ENCODE measurements around the gene FCER2.

Gene FCER2

GRCh38 chr19:7657131-7657751, 44.7 kb downstream of the FCER2 start:
- Histone ChIP-seq H3K9me2 (replicated peaks; ENCODE audit: insufficient read depth, low read length) (no peaks in the 10 kb centered on the region), H3K36me3 (replicated peaks; ENCODE audit: insufficient read depth, low read length) (no peaks in the 10 kb centered on the region), H3K4me2 (ENCODE audit: low read depth, low read length) (no peak overlapping the region), H3K4me1 (ENCODE audit: low read length) (no peaks in the 10 kb centered on the region), H2AFZ (ENCODE audit: low read length) (no peak overlapping the region), H3F3A (ENCODE audit: insufficient read depth, low read length) (no peaks in the 10 kb centered on the region), H3K27me3 (replicated peaks; ENCODE audit: insufficient read depth, low read length) (peaks cover 66% of the 10 kb centered on the region), H3K4me3 (ENCODE audit: low read length) (no peak overlapping the region), H3K79me2 (ENCODE audit: low read length) (no peaks in the 10 kb centered on the region), H4K20me1 (ENCODE audit: insufficient read depth, low read length) (no peaks in the 10 kb centered on the region), H3K27ac (ENCODE audit: low read length) (no peak overlapping the region), H3K9me3 (replicated peaks; ENCODE audit: insufficient read depth, low read length) (no peaks in the 10 kb centered on the region), H3K9ac (ENCODE audit: low read length) (no peak overlapping the region)
- TF ChIP-seq EZH2 (optimal IDR thresholded peaks at IDR 0.05; ENCODE audit: low read depth, low read length) (no peak), CTCF (IDR thresholded peaks at IDR 0.05; ENCODE audit: low read length) (no peak), EZH2phosphoT487 (IDR thresholded peaks at IDR 0.05; ENCODE audit: low read length) (no peak)
- DNase-seq: no peak

GRCh38 chr19:7655581-7655980, 46.4 kb downstream of the FCER2 start:
- no peak overlapping the region for H3K4me2 ChIP-seq (ENCODE audit: low read depth, low read length)
- no peaks in the 10 kb centered on the region for H3F3A ChIP-seq (ENCODE audit: insufficient read depth, low read length)
- H3K9me3 ChIP-seq (replicated peaks; ENCODE audit: insufficient read depth, low read length): no peaks in the 10 kb centered on the region
- H2AFZ ChIP-seq (ENCODE audit: low read length): no peak overlapping the region
- TF ChIP-seq EZH2phosphoT487 (IDR thresholded peaks at IDR 0.05; ENCODE audit: low read length) (no peak), CTCF (IDR thresholded peaks at IDR 0.05; ENCODE audit: low read length) (no peak), EZH2 (optimal IDR thresholded peaks at IDR 0.05; ENCODE audit: low read depth, low read length) (no peak)
- no peak for DNase-seq
- no peaks in the 10 kb centered on the region for H3K9me2 ChIP-seq (replicated peaks; ENCODE audit: insufficient read depth, low read length)
- no peaks in the 10 kb centered on the region for H4K20me1 ChIP-seq (ENCODE audit: insufficient read depth, low read length)
- no peak overlapping the region for H3K4me3 ChIP-seq (ENCODE audit: low read length)
- H3K4me1 ChIP-seq (ENCODE audit: low read length): no peaks in the 10 kb centered on the region
- H3K9ac ChIP-seq (ENCODE audit: low read length): no peak overlapping the region
- H3K36me3 ChIP-seq (replicated peaks; ENCODE audit: insufficient read depth, low read length): no peaks in the 10 kb centered on the region
- peaks cover 59% of the 10 kb centered on the region for H3K27me3 ChIP-seq (replicated peaks; ENCODE audit: insufficient read depth, low read length)
- no peak overlapping the region for H3K27ac ChIP-seq (ENCODE audit: low read length)
- no peaks in the 10 kb centered on the region for H3K79me2 ChIP-seq (ENCODE audit: low read length)

GRCh38 chr19:7654401-7654800, 47.5 kb downstream of the FCER2 start:
- Histone ChIP-seq H3K4me1 (ENCODE audit: low read length) (no peaks in the 10 kb centered on the region), H3K36me3 (replicated peaks; ENCODE audit: insufficient read depth, low read length) (no peaks in the 10 kb centered on the region), H3K27me3 (replicated peaks; ENCODE audit: insufficient read depth, low read length) (peaks cover 61% of the 10 kb centered on the region), H3K4me2 (ENCODE audit: low read depth, low read length) (no peak overlapping the region), H3K79me2 (ENCODE audit: low read length) (no peaks in the 10 kb centered on the region), H2AFZ (ENCODE audit: low read length) (no peak overlapping the region), H3K9me3 (replicated peaks; ENCODE audit: insufficient read depth, low read length) (no peaks in the 10 kb centered on the region), H3K4me3 (ENCODE audit: low read length) (no peak overlapping the region), H3K9ac (ENCODE audit: low read length) (no peak overlapping the region), H4K20me1 (ENCODE audit: insufficient read depth, low read length) (no peaks in the 10 kb centered on the region), H3F3A (ENCODE audit: insufficient read depth, low read length) (no peaks in the 10 kb centered on the region), H3K27ac (ENCODE audit: low read length) (no peak overlapping the region), H3K9me2 (replicated peaks; ENCODE audit: insufficient read depth, low read length) (no peaks in the 10 kb centered on the region)
- DNase-seq: no peak
- no peak for TF ChIP-seq EZH2phosphoT487 (IDR thresholded peaks at IDR 0.05; ENCODE audit: low read length)
- TF ChIP-seq CTCF (IDR thresholded peaks at IDR 0.05; ENCODE audit: low read length): no peak
- no peak for TF ChIP-seq EZH2 (optimal IDR thresholded peaks at IDR 0.05; ENCODE audit: low read depth, low read length)
